Ectodermal cell (in vitro differentiated cells): ENCODE results near the gene FSD1L.

Experiments used
- H3K27ac ChIP-seq: 2 replicates; pipeline ENCODE4 v1.7.0; 2013; ENCODE audit warnings: mild to moderate bottlenecking, low read depth, low read length; ENCODE audit not compliant: insufficient read depth, poor library complexity, severe bottlenecking
- H3K27me3 ChIP-seq: 2 replicates; pipeline ENCODE4 v1.7.0; 2013; ENCODE audit warnings: mild to moderate bottlenecking, low read length; ENCODE audit not compliant: insufficient read depth, control insufficient read depth, poor library complexity, severe bottlenecking
- H3K36me3 ChIP-seq: one replicate; pipeline ENCODE4 v1.7.0; 2013; ENCODE audit warnings: low read length; ENCODE audit not compliant: control insufficient read depth, insufficient read depth
- H3K4me1 ChIP-seq: one replicate; pipeline ENCODE4 v1.7.0; 2013; ENCODE audit warnings: low read length; ENCODE audit not compliant: control insufficient read depth, insufficient read depth
- H3K4me3 ChIP-seq: 2 replicates; pipeline ENCODE4 v1.7.0; 2013; ENCODE audit warnings: low read depth, low read length, control low read depth; ENCODE audit not compliant: insufficient read depth
- H3K9me3 ChIP-seq: 2 replicates; pipeline ENCODE4 v1.7.0; 2013; ENCODE audit warnings: mild to moderate bottlenecking, low read length, moderate library complexity; ENCODE audit not compliant: control insufficient read depth
- WGBS, 2 experiments: methylation state at CpG; one replicate each; pipeline ENCODE4 v1.1.7; 2013; ENCODE audit warnings: missing lambda C conversion rate in 2 of 2; 5-methylcytosine and 5-hydroxymethylcytosine counted together

The FSD1L gene

GRCh38 chr9:105479846-105480245 lies 32.0 kb downstream of the FSD1L start:
- no peaks in the 10 kb centered on the region for H3K4me1 ChIP-seq
- no peak overlapping the region for H3K27ac ChIP-seq
- H3K36me3 ChIP-seq: no peaks in the 10 kb centered on the region
- no peaks in the 10 kb centered on the region for H3K9me3 ChIP-seq
- H3K27me3 ChIP-seq: no peaks in the 10 kb centered on the region
- no peak overlapping the region for H3K4me3 ChIP-seq

- Histone ChIP-seq H3K27me3 (no peaks in the 10 kb centered on the region), H3K9me3 (no peaks in the 10 kb centered on the region), H3K36me3 (peaks cover 4% of the 10 kb centered on the region), H3K4me1 (no peaks in the 10 kb centered on the region), H3K27ac (no peak overlapping the region), H3K4me3 (no peak overlapping the region)
These were observed 35.8 kb downstream of the FSD1L start for GRCh38 chr9:105483618-105484017.

GRCh38 chr9:105484226-105484625 lies 36.4 kb downstream of the FSD1L start:
- Histone ChIP-seq H3K27me3 (no peaks in the 10 kb centered on the region), H3K9me3 (no peaks in the 10 kb centered on the region), H3K4me1 (no peaks in the 10 kb centered on the region), H3K4me3 (no peak overlapping the region), H3K36me3 (peaks cover 4% of the 10 kb centered on the region), H3K27ac (no peak overlapping the region)
- WGBS, 2 experiments: 93 to 100% methylated on average over 2 of the region's 2 CpGs

GRCh38 chr9:105485131-105485530 lies 37.3 kb downstream of the FSD1L start:
- H3K4me3 ChIP-seq: no peak overlapping the region
- no peaks in the 10 kb centered on the region for H3K4me1 ChIP-seq
- no peaks in the 10 kb centered on the region for H3K9me3 ChIP-seq
- peaks cover 4% of the 10 kb centered on the region for H3K36me3 ChIP-seq
- no peak overlapping the region for H3K27ac ChIP-seq
- no peaks in the 10 kb centered on the region for H3K27me3 ChIP-seq

GRCh38 chr9:105496826-105497225 lies 49.0 kb downstream of the FSD1L start:
- no peaks in the 10 kb centered on the region for H3K9me3 ChIP-seq

GRCh38 chr9:105497704-105498103 lies 49.9 kb downstream of the FSD1L start:
- Histone ChIP-seq H3K9me3 (no peaks in the 10 kb centered on the region), H3K4me1 (no peaks in the 10 kb centered on the region)

More at GRCh38 chr9:105496826-105497225, 49.0 kb downstream of the FSD1L start:
- no peaks in the 10 kb centered on the region for H3K27me3 ChIP-seq
- H3K36me3 ChIP-seq: no peaks in the 10 kb centered on the region
- H3K4me3 ChIP-seq: no peak overlapping the region
- H3K27ac ChIP-seq: no peak overlapping the region
- 88 to 94% methylated on average over 2 of the region's 2 CpGs for WGBS, 2 experiments
- H3K4me1 ChIP-seq: no peaks in the 10 kb centered on the region

GRCh38 chr9:105500108-105500766 lies 52.4 kb downstream of the FSD1L start:
- Histone ChIP-seq H3K9me3 (no peaks in the 10 kb centered on the region), H3K27ac (no peak overlapping the region), H3K36me3 (no peaks in the 10 kb centered on the region), H3K4me3 (no peak overlapping the region), H3K4me1 (no peaks in the 10 kb centered on the region), H3K27me3 (no peaks in the 10 kb centered on the region)
- 85 to 90% methylated on average over 2 of the region's 2 CpGs for WGBS, 2 experiments

More at GRCh38 chr9:105497704-105498103, 49.9 kb downstream of the FSD1L start:
- Histone ChIP-seq H3K27ac (no peak overlapping the region), H3K36me3 (no peaks in the 10 kb centered on the region), H3K4me3 (no peak overlapping the region), H3K27me3 (no peaks in the 10 kb centered on the region)

GRCh38 chr9:105501414-105501813 lies 53.6 kb downstream of the FSD1L start:
- H3K4me3 ChIP-seq: no peak overlapping the region
- no peaks in the 10 kb centered on the region for H3K27me3 ChIP-seq
- H3K9me3 ChIP-seq: no peaks in the 10 kb centered on the region
- 91 to 93% methylated on average over 4 of the region's 4 CpGs for WGBS, 2 experiments
- no peaks in the 10 kb centered on the region for H3K36me3 ChIP-seq
- no peaks in the 10 kb centered on the region for H3K4me1 ChIP-seq
- no peak overlapping the region for H3K27ac ChIP-seq

GRCh38 chr9:105502276-105502675 lies 54.4 kb downstream of the FSD1L start:
- Histone ChIP-seq H3K9me3 (no peaks in the 10 kb centered on the region), H3K27me3 (no peaks in the 10 kb centered on the region), H3K27ac (no peak overlapping the region), H3K36me3 (no peaks in the 10 kb centered on the region), H3K4me1 (no peaks in the 10 kb centered on the region), H3K4me3 (no peak overlapping the region)
- WGBS, 2 experiments: 89% methylated on average over 1 of the region's 2 CpGs; no CpG with 5 or more reads in 1 of the 2 experiments

GRCh38 chr9:105503881-105504280 lies 56.0 kb downstream of the FSD1L start:
- H3K27me3 ChIP-seq: no peaks in the 10 kb centered on the region
- no peak overlapping the region for H3K27ac ChIP-seq
- H3K4me3 ChIP-seq: no peak overlapping the region
- no peaks in the 10 kb centered on the region for H3K36me3 ChIP-seq
- no peaks in the 10 kb centered on the region for H3K9me3 ChIP-seq
- H3K4me1 ChIP-seq: no peaks in the 10 kb centered on the region
